ENCODE results near the gene KIF26A.

Gene KIF26A

DNA sequence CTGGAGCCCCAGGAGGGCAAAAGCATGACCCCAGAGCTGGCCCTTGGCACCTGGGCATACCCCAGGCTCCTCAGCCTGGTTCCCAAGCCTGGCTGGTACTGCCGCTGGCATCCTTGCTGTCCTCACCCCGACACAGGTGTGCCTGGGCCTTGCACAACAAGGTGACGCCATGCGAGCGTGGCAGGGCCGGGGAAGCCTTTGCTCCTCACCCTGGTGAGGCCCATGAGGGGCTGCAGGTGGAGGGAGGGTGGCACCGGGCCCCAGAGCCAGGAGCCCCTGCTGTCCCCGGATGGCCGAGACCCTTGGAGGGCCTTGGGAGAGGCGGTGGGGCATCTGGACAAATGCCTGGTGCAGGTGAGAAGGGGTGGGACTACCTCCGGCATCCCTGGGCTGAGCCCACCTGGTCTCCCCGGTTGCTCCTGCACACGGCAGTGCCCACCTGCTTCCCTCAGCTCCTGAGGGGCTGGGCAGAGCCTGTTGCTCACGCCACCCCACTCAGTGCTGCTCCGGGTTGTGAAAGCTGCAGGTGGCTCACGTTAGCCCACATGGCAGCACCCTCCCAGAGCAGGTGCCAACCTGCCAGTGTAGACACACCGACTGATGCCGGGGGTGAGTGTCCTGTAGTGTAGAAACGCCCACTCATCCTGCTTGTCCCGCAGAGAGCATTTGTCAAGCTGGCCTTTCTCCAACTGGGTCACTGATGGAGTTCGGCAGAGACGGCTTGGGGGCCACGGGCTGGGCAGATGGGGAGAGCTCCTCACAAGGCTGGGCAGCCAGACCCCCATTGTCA, 24.6 kb upstream of the KIF26A start:
- DNase-seq: no peak

DNA sequence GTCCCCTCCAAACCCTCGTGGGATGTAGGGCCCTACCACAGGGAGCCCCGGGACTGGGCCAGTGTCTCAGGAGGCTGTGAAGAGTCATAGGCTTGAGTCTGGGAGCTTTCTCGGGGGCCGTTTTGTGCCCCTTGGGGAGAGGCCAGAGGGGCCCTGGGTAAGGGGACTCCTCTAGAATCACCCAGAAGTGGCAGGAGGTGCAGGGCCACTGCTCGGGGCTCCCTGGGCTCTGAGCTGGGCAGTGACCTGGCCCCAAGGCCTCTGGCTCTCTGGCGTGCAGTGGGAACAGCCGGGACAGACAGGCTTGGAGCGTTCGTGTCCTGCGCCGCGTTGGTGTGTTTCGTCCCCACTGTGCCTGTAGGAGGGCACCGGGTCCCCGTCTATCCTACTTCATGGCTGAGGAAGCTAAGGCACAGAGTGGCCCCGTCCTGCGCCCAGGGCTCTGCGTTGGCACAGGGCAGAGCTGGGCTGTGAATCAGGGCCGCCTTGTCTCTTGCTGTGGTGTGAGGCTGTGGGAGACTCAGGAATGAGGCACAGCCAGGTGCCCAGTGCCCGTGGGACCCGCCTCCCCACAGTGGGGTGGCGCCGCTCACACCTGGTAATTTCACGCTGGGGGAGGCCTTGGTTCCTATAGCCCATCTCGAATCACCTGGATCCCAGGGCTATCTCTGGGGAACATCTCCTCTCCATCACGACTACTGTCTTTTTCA, 23.8 kb upstream of the KIF26A start:
- DNase-seq: no peak

DNA sequence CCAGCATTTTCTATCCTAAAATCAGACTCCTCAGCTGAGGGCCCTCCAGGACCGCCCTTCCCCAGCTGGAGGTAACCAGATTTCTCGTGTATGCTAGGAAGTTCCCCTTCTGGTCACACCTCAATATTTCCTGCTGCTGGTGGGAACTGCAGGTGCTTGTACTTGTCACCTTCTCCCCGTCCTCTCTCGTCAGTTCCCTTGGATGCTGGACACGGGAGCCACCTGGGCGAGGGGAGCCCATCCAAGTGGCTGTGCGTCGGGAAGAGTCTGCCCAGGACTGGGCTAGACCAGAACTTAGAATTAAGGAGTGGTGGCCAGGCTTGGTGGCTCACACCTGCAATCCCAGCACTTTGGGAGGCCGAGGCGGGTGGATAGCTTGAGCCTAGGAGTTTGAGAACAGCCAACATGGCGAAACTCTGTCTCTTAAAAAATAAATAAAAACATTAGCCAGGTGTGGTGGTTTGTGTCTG, 23.2 kb upstream of the KIF26A start:
- no peak for DNase-seq

DNA sequence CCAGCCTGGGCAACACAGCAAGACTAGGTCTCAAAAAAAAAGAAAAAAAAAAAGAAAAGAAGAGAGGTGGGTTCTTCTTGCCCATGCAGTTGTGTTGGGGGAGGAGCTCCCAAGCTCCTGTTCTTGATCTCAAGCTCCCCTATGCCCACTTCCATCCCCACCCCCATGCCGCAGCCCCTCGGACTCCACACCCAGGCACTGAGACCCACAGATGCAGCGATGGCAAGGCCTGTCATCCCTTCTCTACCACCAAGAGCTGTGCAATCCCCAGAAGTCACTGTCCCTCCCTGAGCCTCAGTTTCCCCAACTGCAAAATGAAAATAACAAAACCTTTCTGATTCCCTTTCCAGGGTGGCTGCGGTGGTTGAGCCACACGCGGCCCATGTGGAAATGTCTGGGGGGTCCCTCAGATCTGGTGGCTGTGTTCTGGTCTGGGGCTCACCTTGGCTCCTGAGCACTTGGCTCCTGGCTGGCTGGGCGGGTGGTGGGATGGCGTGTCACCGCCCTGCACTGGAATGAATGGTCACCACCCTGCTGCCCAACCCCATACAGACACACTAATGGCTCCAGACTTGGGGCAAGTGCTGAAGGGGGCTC, 22.6 kb upstream of the KIF26A start:
- no peak for DNase-seq

DNA sequence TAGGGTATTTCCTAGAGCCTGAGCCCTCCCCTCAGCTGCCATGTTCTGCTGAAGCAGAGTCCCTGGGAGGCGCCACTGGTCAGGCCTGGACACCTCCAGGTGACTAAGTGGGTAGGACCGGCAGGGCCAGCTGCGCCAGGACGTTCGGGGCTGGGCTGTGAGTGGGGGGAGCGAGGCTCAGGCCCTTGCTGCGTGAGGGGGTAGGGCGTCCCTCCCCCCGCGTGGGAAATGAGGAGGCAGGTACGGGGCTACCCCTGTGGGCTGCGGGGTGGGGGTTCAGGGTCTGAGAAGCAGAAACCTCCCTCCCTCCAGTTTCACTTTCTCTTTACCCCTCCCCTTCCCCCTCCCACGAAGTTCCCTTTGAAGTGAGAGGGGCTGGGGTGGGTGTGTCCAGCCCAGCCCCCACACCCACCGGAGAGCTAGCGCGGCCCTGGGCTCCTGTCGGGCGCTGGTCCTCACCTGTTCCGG, 22.1 kb upstream of the KIF26A start:
- DNase-seq: no peak

DNA sequence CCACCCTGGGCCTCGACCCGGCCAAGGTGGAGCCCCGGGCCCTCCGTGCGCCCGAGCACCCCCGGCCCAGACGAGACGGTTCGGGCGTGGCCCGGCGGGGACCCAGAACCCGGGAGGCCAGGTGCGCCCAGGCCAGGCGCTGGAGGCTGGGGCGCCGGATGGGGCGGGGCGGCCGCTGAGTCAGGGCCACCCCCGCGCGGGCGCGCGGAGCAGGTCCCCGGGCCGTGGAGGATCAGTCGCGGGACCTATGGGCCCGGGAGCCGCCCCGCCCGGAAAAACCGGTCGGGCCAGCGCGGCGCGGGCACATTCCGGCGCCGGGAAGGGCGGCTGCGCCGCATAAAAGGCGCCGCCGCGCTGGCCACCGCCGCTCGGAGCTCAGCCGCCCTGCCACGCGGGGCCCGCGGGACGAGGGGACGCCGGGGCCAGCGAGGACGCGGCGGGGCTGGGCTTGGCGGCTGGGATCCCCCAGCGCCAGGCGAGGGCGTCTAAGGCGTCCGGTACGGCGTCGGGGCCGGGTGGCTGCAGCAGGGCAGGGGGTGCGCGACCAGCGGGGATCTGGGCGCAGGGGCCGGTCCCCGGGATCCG, 21.5 kb upstream of the KIF26A start:
- DNase-seq: no peak

DNA sequence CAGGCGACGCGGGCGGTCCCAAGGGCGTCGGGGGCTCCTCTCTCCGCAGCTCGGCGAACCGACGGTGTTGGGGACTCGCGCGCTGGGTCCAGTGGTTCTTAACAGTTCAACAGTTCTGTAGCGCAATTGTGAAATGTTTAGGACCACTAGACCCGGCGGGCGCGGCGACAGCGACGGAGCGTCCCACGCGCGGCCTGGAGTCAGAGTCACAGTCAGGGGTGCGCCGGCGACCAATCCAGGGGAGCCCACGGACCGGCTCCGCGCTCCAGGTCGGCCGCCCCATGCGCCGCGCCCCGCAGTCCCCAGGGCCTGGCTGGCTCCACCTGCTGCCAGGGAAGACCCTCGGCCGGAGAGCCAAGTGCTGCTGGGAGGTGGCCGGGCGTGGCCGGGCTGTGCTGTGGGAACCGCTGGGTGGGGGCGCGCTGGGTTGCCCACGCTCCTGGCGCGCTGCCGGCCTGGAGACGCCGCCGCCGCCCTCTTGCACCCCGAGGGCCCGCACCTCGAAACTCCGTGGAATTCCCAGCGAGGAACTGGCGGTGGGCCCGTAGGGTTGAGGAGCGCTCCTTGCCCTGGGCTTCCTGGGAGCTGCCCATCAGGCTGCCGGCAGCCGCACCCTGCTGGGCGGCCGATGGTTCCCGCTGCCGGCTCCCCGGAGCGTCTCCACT, 20.9 kb upstream of the KIF26A start:
- no peak for DNase-seq

DNA sequence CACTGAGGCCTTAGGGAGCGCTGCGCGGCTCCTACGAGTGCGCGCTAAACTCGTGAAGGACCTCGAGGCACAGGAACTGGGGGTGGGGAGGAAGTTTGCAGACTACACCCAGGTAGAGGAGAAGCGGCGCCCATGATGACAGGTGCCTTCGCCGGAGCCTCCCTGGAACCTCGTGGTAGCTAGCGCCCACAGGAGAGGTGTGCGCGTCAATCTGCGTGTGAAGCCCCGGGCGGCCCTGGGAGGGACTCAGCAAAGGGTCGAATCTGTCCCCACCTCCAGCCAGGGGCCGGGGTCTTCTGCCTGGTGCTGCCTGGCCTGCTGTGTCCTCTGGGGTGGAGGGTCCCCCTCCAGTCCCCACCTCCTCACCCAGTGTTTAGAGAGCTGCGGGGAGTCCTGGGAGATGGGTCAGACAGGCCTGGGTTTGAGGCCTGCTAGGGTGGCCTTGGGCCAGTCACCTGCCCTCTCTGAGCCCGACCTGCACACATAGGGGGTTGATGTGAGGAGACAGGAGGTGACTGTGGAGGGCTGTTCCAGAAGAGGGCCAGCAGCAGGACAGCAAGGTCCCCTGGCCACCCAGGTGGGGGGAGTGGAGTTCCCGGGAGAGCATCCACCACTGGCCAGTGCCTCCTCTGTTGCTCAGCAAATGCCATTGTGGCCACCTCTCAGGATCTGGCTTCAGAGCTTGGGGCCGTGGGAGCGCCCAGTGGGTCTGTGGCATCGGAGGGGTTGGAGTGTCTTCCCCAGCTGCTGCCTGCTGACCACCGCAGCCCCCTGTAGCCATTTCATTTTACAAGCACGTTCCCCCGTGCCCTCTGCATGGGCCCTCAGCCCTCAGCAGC, 20.2 kb upstream of the KIF26A start:
- DNase-seq: no peak

DNA sequence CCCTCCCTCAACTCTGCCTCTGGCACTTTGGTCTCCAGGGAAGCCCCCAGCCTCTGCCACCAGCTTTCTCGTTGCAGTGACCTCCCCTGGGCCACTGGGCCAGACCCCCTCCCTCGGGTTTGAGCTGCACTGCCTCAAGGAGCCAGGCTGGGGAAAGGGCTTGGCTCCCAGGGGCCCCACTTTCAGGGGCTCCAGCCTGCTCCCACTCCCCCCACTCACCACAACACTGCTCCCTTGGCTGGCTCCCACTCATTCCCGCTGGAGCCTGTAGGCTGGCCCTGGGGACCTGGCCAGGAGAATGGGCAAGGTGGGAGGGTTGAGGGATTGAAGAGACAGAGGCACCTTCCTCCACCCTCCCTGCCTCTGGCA, 19.3 kb upstream of the KIF26A start:
- DNase-seq: no peak

DNA sequence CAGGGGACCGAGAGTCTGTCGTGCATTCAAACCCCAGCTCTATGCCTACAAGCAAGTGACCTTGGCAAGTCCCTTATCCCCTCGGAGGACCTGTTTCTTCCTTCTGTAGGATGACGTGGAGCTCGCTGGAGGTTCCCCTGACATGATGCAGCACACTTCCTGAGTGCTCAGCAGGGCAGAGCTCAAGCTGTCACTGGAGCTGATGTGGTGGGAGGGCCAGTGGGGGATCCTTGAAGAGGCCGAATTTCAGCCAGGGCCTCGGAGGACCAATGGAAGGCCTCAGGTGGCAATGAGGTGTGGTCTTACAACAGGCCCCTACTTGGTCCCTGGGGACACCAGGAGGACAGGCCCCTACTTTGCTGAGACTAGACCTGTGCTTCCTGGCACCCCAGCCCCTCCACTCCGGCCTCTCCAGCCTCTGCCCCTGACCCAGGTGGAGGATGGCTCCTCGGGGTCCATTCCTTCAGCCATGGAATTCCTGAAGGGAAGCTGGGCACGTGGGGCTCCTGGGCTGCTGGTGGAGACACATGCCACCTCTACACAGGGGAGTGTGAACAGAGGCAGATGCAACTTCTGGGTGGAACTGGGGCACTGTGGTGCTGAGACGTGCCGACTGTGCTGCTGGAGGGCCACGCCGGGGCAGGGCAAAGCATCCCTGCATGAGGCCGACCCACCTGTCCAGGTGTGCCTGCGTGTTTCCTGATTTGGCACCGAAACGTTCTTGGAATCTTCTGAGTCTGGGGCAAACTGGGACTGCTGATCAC, 18.7 kb upstream of the KIF26A start:
- DNase-seq: no peak

DNA sequence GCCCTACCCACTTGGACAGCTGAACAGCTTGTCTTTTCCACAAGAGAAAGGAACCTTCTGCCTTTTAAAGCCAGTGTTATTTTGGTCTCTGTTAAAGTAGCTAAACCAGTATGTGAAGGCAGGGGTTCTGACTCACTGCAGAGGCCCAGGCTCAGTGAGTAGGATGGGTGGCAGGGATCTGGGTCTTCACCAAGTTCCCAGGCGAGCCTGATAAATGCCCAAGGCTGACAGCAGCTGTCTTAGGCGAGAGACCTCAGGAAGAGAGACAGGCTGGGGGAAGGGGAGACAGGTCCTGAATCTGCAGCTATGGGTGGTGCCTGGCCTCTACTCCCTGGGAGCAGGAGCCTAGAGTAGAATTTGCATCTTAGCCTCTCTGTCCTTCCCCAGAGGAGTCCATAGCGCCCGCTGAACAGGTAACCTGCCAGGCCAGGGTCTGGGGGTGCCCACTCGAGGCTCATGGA, 18.1 kb upstream of the KIF26A start:
- no peak for DNase-seq

DNA sequence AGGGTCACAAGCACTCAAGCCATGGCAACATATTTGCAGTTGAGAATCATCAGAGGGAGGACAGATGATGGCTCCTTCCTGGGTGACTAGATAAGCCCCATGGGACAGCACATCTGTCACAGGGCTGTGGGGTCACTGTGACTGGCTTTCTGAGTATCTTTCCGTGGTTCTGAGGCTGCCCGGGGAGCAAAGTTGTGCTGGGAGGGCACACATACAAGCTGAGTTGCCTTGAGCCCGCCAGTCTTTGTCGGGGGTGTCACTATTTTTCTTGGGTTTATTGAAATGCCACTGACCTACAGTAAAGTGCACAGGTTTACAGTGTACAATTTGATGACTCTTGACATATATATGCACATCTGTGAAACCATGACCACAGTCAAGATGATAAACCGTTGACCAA, 17.2 kb upstream of the KIF26A start:
- DNase-seq: no peak

DNA sequence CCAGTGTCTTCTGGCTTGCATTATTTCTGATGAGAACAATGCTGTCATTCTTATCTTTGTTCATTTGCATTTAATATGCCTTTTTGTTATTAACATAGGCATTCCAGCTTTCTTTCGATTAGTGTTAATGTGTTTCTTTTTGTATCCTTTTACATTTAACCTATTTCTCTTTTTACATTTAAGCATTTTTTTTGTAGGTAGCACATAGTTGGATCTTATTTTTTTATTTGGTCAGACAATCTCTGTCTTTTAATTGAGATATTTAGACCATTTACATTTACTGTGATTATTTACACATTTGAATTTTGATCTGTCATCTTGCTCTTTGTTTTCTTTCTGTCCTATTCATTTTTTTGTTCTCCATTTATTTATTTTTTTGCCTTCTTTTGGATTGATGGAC, 14.5 kb upstream of the KIF26A start:
- DNase-seq: no peak

DNA sequence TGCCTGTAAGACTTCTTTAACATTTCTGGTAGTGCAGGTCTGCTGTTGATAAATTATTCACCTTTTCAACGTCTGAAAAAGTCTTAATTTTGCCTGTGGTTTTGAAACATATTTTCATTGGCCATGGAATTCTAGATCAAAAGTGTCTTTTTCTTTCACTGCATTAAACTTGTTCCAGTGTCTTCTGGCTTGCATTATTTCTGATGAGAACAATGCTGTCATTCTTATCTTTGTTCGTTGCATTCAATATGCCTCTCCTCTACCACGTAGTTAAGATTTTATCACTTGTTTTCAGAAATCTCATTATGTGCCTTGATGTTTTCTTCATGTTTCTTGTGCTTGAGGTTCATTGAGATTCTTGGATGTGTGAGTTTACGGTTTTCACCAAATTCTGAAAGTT, 13.4 kb upstream of the KIF26A start:
- no peak for DNase-seq

DNA sequence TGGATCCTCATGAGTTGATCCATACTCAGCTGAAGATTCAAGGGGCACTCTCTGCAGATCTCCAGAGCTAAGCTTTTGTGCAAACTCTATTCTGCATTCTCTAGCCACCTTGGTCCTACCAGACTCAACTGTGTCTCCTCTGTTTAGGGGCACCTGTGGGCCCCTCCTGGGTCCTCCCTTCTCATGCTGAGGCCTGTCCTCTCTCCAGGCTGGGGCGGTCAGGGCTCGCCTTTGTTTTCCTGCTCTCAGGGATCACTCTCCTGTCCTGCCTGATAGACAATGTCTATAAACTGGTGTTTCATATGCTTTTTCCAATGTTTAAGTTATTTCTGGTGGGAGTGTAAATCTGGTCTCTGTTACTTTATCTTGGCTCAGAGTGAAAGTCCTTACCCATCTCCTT, 11.6 kb upstream of the KIF26A start:
- no peak for DNase-seq

DNA sequence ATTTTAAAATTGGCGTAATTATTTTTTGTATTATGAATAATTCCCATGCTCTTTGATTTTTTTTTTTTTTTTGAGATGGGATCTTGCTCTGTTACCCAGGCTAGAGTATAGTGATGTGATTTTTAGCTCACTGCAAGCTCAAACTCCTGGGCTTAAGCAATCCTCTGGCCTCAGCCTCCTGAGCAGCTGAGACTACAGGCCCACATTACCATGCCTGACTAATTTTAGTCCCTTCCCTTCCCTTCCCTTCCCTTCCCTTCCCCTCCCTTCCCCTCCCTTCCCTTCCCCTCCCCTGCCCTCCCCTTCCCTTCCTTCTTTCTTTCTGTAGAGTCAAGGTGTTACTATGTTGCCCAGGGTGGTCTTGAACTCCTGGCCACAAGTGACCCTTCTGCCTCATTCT, 9.4 kb upstream of the KIF26A start:
- DNase-seq: no peak

DNA sequence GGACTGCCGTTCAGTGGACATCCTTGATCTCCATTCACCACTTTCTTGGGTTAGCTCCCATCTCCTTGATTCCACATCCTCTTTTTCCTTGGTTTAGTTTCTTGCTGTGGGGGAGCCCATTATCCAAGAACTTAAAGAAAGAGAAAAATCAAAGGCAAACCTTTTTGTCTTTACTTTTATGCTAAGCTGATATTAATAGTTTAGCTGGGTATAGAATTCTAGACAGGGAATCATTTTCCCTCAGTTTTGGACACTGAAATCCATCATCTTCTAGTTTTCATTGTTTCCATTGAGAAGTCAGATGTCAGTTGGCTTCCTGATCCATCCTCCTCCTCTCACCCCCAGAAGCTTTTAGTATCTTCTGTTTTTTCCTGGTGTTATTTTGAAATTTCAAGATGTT, 8.8 kb upstream of the KIF26A start:
- no peak for DNase-seq

DNA sequence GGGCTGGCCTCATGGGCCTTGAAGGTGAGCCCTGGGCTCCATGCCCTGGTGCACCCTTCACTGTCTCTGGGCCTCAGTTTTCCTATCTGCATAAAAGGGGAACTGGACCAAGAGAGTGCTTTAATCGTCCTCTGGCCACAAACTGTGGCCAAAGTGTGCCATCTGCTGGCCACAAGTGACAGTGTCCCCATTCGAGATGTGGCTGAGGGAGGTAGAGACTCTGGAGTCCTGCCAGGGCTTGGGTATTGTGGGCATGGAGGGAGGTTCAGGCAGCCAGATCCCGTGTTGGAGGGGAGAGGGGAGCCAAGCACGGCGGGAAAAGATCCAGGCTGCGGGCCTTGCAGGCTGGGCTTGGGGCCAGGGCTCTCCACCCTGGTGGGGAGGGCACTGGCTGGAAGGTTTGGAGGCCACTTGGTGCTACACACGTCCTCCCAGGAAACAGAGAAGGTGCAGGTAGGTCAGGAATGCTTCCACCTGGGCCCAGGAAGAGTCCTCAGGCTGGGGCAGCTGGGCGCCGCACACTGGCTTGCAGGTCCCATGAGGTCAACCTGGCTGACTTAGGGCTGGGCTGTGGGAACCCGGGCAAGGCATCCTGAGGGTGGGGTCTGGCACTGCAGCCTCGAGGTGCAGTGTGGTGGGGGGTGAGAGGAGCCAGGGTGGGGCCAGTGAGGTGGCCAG, 7.3 kb upstream of the KIF26A start:
- peak; percentile 57 for DNase-seq

DNA sequence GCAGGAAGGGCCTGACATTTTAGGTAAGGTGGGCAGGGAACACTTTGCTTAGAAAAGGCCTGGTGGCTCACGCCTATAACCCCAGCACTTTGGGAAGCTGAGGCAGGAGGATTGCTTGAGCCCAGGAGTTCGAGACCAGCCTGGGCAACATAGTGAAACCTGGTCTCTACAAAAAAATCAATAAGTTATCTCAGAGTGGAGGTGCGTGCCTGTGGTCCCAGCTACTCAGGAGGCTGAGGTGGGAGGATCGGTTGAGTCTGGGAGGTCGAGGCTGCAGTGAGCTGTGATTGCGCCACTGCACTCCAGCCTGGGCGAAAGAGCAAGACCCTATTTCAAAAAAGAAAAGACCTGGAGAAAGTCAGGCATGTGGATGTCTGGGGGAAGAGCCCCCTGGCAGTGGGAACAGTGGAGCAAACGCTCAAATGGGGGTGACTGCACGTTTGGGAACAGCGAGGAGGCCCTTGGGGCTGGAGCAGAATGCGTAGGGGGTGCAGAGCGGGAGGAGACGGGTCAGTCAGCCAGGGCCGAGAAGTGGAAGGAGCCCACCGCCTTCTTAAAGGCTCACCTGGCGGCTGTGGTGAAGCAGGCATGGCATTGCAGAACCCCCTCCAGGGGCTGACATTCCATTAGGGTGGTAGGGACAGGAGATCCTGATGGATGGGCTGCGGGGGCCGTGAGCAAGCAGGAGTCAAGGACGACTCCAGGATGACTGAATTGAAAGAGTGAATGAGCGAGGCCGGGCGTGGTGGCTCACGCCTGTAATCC, 6.2 kb upstream of the KIF26A start:
- no peak for DNase-seq

DNA sequence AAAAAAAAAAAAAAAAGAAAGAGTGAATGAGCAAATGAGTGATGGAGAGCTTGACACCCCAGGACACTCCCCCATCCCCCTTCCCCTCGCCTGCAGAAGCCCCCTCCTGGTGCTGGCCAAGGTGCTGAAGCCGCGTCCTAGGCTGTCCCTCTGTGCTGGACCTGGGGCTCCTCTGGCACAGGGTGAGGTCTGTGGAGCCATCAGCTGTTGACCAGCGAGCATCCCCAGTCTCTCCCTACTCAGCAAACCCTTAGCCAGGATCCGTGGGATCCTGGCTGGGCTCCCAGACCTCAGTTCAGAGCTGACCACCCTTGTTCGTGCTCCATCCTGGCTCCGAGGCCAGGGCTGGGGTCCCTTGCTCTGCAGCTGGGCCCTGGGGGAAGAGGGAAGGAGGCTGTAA, 5.4 kb upstream of the KIF26A start:
- no peak for DNase-seq
